AG09309 (cell line): Measurements from ENCODE around the gene PLCH1.

Experiments used
- DNase-seq: peaks from one replicate; pipeline ENCODE4 v3.0.0-alpha.2; 2010; ENCODE audit warnings: low read depth
- H3K4me3 ChIP-seq: 2 replicates; pipeline ENCODE4 v1.5.1; 2011; ENCODE audit warnings: mild to moderate bottlenecking, low read depth, low read length, moderate library complexity; ENCODE audit not compliant: control insufficient read depth
- TF ChIP-seq, protein P1 (sequence below): IDR thresholded peaks from 2 replicates; pipeline ENCODE4 v1.5.1; 2011; ENCODE audit warnings: mild to moderate bottlenecking, low read depth, low read length, inconsistent platforms; ENCODE audit not compliant: insufficient read depth, control insufficient read depth; ENCODE audit errors: missing control alignments

Gene PLCH1

DNA sequence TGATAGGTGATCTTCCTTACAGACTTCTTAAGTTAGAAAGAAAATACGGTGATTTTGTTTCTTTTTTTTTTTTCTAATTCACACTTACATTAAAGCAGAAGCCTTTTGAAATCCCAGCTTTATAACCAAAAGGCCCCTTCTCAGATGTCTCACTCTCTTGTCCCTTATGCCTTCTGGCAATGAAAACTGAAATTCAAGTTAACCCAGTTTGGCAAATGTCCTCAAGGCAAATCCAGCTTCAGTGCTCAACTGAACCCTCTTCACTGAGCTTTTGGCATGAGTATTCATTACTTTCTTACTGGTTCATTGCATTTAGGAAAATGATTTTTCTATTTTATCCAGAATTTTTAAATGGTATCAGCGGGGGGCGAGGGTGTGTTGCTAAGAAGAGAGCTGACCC is 17.0 kb downstream of the PLCH1 start:
- DNase-seq: no peak
- TF ChIP-seq, protein P1, sequence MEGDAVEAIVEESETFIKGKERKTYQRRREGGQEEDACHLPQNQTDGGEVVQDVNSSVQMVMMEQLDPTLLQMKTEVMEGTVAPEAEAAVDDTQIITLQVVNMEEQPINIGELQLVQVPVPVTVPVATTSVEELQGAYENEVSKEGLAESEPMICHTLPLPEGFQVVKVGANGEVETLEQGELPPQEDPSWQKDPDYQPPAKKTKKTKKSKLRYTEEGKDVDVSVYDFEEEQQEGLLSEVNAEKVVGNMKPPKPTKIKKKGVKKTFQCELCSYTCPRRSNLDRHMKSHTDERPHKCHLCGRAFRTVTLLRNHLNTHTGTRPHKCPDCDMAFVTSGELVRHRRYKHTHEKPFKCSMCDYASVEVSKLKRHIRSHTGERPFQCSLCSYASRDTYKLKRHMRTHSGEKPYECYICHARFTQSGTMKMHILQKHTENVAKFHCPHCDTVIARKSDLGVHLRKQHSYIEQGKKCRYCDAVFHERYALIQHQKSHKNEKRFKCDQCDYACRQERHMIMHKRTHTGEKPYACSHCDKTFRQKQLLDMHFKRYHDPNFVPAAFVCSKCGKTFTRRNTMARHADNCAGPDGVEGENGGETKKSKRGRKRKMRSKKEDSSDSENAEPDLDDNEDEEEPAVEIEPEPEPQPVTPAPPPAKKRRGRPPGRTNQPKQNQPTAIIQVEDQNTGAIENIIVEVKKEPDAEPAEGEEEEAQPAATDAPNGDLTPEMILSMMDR: no peak
- H3K4me3 ChIP-seq: no peak overlapping the region

DNA sequence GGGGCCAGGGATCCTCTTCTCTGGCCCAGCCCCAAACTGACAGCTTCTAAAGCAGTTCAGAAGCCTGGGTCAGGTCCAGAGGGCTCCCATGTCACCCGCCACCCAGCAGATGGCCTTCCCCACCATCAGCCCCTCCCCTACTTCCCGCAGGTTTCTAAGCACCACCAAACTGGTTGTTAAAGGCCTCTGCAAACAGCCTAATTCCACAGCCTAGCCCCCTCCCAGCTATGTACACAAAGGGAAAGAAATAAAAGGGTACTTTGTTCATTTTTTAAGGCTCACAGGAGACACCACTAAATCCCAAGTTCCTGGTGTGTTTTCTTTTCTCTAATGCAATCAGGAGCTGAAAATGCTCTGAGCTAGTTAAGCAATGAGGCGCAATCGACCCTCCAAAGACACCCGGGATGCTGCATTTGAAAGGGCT is 30.6 kb downstream of the PLCH1 start:
- no peak overlapping the region for H3K4me3 ChIP-seq
- TF ChIP-seq, protein P1: no peak
- DNase-seq: no peak

DNA sequence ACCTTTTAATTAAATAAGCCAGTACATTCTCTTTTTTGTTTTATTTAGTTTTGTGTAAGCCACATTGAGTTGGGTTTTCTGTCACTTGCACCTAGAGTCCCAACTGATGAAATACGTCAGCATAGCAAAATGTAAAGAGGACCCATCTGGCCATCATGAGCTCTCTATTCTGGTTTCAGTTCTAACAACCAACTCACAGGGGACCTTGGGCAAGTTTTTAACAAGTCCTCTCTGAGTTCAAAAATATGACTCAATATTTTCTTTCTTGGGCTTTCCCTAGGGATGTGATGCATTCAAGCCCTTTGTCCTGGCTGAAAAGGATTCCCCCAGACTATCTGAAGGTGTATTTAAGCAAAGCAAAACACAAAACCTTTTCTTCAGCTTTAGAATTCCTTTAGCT is 32.9 kb downstream of the PLCH1 start:
- no peak for DNase-seq
- TF ChIP-seq, protein P1: no peak
- no peak overlapping the region for H3K4me3 ChIP-seq

DNA sequence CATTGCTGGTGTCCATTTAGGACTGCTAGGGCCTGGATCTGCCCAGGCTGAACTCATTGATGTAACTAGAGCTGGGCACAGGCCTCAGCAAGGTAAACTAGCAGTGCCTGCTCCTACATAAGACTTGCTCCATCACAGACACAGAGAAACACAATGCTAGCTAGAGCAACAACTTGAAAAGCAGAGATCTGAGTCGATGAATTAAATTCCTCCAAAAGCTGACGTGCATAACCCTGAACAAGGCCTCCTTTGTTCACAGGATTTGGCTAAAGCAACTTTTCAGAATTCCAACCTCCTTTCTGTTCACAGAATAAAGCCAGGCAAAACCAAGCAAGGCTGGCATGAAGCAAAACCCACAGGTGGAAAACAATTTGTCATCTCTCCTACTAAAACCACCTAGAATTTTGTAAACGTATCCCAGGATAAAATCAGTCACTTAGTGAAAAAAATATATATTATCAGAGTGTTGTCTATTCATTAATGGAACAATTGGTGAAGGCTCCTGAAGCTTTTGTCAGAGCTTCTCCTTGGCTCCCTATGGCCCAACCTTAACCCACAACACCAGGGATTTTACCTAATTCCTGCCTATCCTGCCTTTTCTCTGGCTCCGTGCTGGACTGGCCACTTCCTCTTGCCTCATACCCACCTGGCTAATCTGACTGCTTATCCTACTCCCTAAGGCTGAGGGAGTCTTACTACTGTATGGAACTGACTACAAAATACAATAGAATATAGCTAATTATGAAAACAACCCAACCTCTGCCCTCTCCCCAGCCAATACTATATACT is 39.9 kb downstream of the PLCH1 start:
- TF ChIP-seq, protein P1: no peak
- H3K4me3 ChIP-seq: no peak overlapping the region
- no peak for DNase-seq

DNA sequence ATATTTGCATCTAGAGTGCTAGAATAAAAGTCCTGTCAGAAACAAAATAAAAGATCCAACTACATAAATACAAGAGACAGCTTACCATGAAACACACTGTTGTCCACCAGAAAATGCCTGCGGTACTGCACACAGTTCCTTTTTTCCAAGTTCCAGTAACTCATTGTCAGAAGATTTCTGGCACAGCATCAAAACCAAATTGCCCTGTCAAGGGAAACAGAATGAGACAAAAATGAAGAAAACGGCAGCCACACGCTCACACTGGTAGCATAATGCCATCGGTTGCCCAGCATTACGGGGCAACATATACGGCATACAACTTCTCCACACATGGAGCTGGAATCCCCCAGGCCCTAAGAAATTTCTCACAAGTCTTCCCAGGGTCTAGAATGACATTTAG is 40.8 kb downstream of the PLCH1 start:
- no peak overlapping the region for H3K4me3 ChIP-seq
- TF ChIP-seq, protein P1: no peak
- DNase-seq: no peak

DNA sequence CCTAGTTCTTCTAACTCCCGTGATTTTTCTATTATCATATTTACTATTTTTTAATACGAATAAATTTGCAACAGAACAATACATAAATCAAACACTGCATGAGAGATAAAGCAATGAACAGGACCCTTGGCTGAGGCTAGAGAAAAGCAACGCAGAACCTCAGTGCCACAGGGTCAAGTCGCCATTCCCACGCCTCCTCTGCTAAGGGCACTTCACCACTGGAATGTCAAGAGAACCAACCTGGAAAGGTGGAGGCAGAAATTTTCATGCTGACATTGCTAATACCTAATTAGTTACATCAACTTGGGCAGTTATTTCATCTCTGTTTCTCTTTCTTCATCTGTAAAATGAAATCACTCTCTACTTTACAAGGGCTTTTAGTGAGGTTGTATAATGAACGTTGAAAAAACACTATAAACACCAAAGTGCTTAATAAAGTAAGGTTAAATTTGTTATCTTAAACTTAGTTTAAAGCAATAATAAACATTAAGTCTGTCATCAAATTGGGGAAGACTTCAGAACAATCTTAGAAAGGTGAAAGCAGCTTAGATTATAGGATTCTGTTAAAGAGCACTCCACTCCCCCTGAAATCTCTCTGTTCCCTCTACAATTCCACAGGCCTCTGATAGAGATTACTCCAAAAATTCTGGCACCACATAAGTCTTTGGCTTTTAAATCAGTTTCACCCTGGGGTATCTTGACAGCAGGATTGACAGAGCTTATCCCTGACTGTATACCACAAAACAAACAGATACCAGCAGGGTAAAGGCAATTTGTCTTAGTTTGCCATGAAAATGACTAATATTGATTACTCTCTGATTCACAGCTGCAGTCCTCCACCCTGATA is 41.9 kb downstream of the PLCH1 start:
- H3K4me3 ChIP-seq: no peak overlapping the region
- DNase-seq: no peak
- TF ChIP-seq, protein P1: no peak
